SK-N-SH (cell line): ENCODE measurements around the gene MRPL12. TPM values are rescaled to one million over a fixed set of nuclear protein-coding genes. Genes with fewer than 3 reads are reported as not detected.

ENCODE experiments used
- CHD2 ChIP-seq: fragments of 150-350 bp; IDR thresholded peaks from 2 replicates; pipeline ENCODE4 v1.6.1; 2018; ENCODE audit warnings: low read length; ENCODE audit not compliant: partially characterized antibody
- ELF1 ChIP-seq: IDR thresholded peaks from 2 replicates; pipeline ENCODE4 v1.4.0; 2012
- EP300 ChIP-seq, 2 experiments: IDR thresholded peaks; 2 replicates each; pipeline versions ENCODE4 v1.4.0 to v1.6.1; 2012; ENCODE audit warnings: borderline replicate concordance in 1 of 2, low read depth in 1 of 2, low read length in 1 of 2
- EZH2phosphoT487 ChIP-seq: fragments of 200-600 bp; sonication (generic); IDR thresholded peaks from 2 replicates; pipeline ENCODE4 v1.6.1; 2017; ENCODE audit warnings: low read depth, mixed run types, mild to moderate bottlenecking, antibody characterized with exemption, moderate library complexity, borderline replicate concordance
- FOSL2 ChIP-seq: IDR thresholded peaks from 2 replicates; pipeline ENCODE4 v1.4.0; 2012; ENCODE audit warnings: low read depth, mild to moderate bottlenecking, moderate library complexity, borderline replicate concordance
- FOXJ3 ChIP-seq: sonication (generic); formaldehyde crosslinking; IDR thresholded peaks from 2 replicates; pipeline ENCODE4 v1.5.1; 2020; ENCODE audit warnings: mild to moderate bottlenecking, missing genetic modification reagents
- FOXM1 ChIP-seq: IDR thresholded peaks from 2 replicates; pipeline ENCODE4 v1.4.0; 2012; ENCODE audit warnings: low read depth, mild to moderate bottlenecking
- GABPA ChIP-seq: IDR thresholded peaks from 2 replicates; pipeline ENCODE4 v1.4.0; 2012; ENCODE audit warnings: low read depth, mild to moderate bottlenecking
- GATA2 ChIP-seq: sonication (generic); formaldehyde crosslinking; IDR thresholded peaks from 2 replicates; pipeline ENCODE4 v1.5.0; 2020; ENCODE audit warnings: mild to moderate bottlenecking, missing genetic modification reagents
- JUND ChIP-seq: IDR thresholded peaks from 2 replicates; pipeline ENCODE4 v1.4.0; 2012
- NFIC ChIP-seq: IDR thresholded peaks from 2 replicates; pipeline ENCODE4 v1.4.0; 2012; ENCODE audit warnings: borderline replicate concordance
- POLR2AphosphoS5 ChIP-seq: IDR thresholded peaks from 2 replicates; pipeline ENCODE4 v1.6.1; 2012; ENCODE audit warnings: low read depth, low read length
- RCOR1 ChIP-seq: fragments of 150-350 bp; IDR thresholded peaks from 2 replicates; pipeline ENCODE4 v1.6.1; 2017; ENCODE audit warnings: antibody characterized with exemption, low read length
- RXRA ChIP-seq: IDR thresholded peaks from 2 replicates; pipeline ENCODE4 v1.4.0; 2012; ENCODE audit warnings: low read depth, mild to moderate bottlenecking, borderline replicate concordance
- SMC3 ChIP-seq: IDR thresholded peaks from 2 replicates; pipeline ENCODE4 v1.6.1; 2012; ENCODE audit warnings: low read depth, low read length, improper control_type of control experiment
- TAF1 ChIP-seq: IDR thresholded peaks from 2 replicates; pipeline ENCODE4 v1.6.1; 2012; ENCODE audit warnings: low read depth, mild to moderate bottlenecking, low read length, moderate library complexity, borderline replicate concordance
- TEAD4 ChIP-seq: IDR thresholded peaks from 2 replicates; pipeline ENCODE4 v1.4.0; 2012; ENCODE audit warnings: mild to moderate bottlenecking, borderline replicate concordance; ENCODE audit not compliant: insufficient read depth
- YY1 ChIP-seq: IDR thresholded peaks from 2 replicates; pipeline ENCODE4 v1.4.0; 2012; ENCODE audit warnings: low read depth, mild to moderate bottlenecking
- polyA plus RNA-seq, 3 experiments: library from polyadenylated mRNA; depleted of rRNA; stranded (reverse); fragments of >200 nt; gene quantifications; 2 replicates each; pipeline ENCODE4 v1.2.3, GENCODE V29; 2012
- TF ChIP-seq, protein P1 (sequence below): IDR thresholded peaks from 2 replicates; pipeline ENCODE4 v1.4.0; 2012; ENCODE audit warnings: low read depth
- TF ChIP-seq, protein P2 (sequence below): fragments of 200-600 bp; sonication (generic); IDR thresholded peaks from 2 replicates; pipeline ENCODE4 v1.6.1; 2017; ENCODE audit warnings: antibody characterized with exemption, mild to moderate bottlenecking, moderate library complexity
- TF ChIP-seq, protein P3 (sequence below): IDR thresholded peaks from 2 replicates; pipeline ENCODE4 v1.4.0; 2012; ENCODE audit warnings: low read depth, borderline replicate concordance

Gene MRPL12
- polyA plus RNA-seq, 1 of the 3 experiments (the other 2 are of a cell fraction): 322 TPM

- TF ChIP-seq, protein P1, sequence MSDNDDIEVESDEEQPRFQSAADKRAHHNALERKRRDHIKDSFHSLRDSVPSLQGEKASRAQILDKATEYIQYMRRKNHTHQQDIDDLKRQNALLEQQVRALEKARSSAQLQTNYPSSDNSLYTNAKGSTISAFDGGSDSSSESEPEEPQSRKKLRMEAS: peak; percentile 73
- no peak; the same call in 1 of the 2 replicates for TF ChIP-seq TEAD4
- no peak for TF ChIP-seq SMC3
- TF ChIP-seq, protein P2, sequence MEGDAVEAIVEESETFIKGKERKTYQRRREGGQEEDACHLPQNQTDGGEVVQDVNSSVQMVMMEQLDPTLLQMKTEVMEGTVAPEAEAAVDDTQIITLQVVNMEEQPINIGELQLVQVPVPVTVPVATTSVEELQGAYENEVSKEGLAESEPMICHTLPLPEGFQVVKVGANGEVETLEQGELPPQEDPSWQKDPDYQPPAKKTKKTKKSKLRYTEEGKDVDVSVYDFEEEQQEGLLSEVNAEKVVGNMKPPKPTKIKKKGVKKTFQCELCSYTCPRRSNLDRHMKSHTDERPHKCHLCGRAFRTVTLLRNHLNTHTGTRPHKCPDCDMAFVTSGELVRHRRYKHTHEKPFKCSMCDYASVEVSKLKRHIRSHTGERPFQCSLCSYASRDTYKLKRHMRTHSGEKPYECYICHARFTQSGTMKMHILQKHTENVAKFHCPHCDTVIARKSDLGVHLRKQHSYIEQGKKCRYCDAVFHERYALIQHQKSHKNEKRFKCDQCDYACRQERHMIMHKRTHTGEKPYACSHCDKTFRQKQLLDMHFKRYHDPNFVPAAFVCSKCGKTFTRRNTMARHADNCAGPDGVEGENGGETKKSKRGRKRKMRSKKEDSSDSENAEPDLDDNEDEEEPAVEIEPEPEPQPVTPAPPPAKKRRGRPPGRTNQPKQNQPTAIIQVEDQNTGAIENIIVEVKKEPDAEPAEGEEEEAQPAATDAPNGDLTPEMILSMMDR: no peak
- no peak for TF ChIP-seq GATA2 (CRISPR knock-in tag)
- TF ChIP-seq ELF1: peak; percentile 97
- TF ChIP-seq YY1: 0 out of 2 replicates have a peak, but pooled peaks have one; percentile 67
- no peak; the same call in 1 of the 2 replicates for TF ChIP-seq RXRA
- TF ChIP-seq FOXJ3 (CRISPR knock-in tag): no peak
- no peak for TF ChIP-seq FOXM1
- TF ChIP-seq NFIC: no peak
- TF ChIP-seq, protein P3, sequence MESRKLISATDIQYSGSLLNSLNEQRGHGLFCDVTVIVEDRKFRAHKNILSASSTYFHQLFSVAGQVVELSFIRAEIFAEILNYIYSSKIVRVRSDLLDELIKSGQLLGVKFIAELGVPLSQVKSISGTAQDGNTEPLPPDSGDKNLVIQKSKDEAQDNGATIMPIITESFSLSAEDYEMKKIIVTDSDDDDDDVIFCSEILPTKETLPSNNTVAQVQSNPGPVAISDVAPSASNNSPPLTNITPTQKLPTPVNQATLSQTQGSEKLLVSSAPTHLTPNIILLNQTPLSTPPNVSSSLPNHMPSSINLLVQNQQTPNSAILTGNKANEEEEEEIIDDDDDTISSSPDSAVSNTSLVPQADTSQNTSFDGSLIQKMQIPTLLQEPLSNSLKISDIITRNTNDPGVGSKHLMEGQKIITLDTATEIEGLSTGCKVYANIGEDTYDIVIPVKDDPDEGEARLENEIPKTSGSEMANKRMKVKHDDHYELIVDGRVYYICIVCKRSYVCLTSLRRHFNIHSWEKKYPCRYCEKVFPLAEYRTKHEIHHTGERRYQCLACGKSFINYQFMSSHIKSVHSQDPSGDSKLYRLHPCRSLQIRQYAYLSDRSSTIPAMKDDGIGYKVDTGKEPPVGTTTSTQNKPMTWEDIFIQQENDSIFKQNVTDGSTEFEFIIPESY: peak; percentile 59; the same call in 1 of the 2 replicates
- TF ChIP-seq CHD2: peak; percentile 96
- TF ChIP-seq JUND: no peak; the same call in 1 of the 2 replicates
- peak; percentile 40; the same call in 1 of the 2 replicates for TF ChIP-seq RCOR1
- TF ChIP-seq TAF1: peak; percentile 65
- TF ChIP-seq POLR2AphosphoS5: peak; percentile 72
- no peak for TF ChIP-seq EZH2phosphoT487
- peak; percentile 91 for TF ChIP-seq GABPA
- TF ChIP-seq EP300 (IDR thresholded peaks at IDR 0.05; ENCODE audit: borderline replicate concordance in 1 of 2, low read depth in 1 of 2, low read length in 1 of 2): peak in 1 of 2 experiments; percentile 9; a peak in 1 of 4 replicates
- no peak for TF ChIP-seq FOSL2
These were observed 19.4 kb upstream of the MRPL12 start, which contains the start of the genes ARL16 and HGS (continued) for GRCh38 chr17:81683584-81684441.
